IPS DF 6.9 (cell line): Measurements from ENCODE around the gene GSS.

Source experiments
- DNase-seq: peaks from one replicate; pipeline ENCODE4 v3.0.0-alpha.2; 2013; ENCODE audit warnings: low read depth, low spot score
- H3K27ac ChIP-seq: one replicate; pipeline ENCODE4 v1.5.1; 2013; ENCODE audit warnings: low read length, control low read depth
- H3K27me3 ChIP-seq: 2 replicates; pipeline ENCODE4 v1.6.1; 2013; ENCODE audit warnings: mild to moderate bottlenecking, low read length; ENCODE audit not compliant: control insufficient read depth, insufficient read depth
- H3K36me3 ChIP-seq: 2 replicates; pipeline ENCODE4 v1.6.1; 2013; ENCODE audit warnings: low read length; ENCODE audit not compliant: control insufficient read depth, insufficient read depth
- H3K4me1 ChIP-seq: 2 replicates; pipeline ENCODE4 v1.6.1; 2013; ENCODE audit warnings: low read length; ENCODE audit not compliant: control insufficient read depth, insufficient read depth
- H3K4me3 ChIP-seq: 2 replicates; pipeline ENCODE4 v1.5.1; 2013; ENCODE audit warnings: mild to moderate bottlenecking, low read length
- H3K9me3 ChIP-seq: 2 replicates; pipeline ENCODE4 v1.6.1; 2013; ENCODE audit warnings: low read length, inconsistent platforms; ENCODE audit not compliant: control insufficient read depth, insufficient read depth
- WGBS: extraction: QIAGEN DNeasy Blood & Tissue Kit; methylation state at CpG from one replicate; pipeline ENCODE4 v1.1.7; 2013; ENCODE audit warnings: mixed read lengths, missing lambda C conversion rate; ENCODE audit not compliant: insufficient read length, insufficient coverage; 5-methylcytosine and 5-hydroxymethylcytosine counted together

Gene GSS

DNA sequence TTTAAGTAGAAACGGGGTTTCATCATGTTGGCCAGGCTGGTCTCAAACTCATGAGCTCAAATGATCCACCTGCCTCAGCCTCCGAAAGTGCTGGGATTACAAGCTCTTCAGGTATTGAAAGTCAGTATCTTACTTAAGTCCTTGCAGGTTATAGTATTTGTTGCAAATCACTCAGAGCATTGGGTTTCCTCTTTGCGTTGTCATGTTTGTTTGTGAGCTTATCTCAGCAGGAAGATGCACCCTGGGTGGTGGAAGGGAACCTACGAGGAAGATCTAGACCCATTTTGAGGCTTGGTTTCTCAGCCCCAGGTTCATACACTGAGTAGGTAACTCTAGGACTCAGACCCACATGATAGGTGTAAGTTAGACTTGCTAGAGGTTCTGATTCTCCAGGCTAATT, 18.6 kb upstream of the GSS start:
- no CpG with 5 or more reads among the region's 4 CpGs for WGBS
- Histone ChIP-seq H3K27ac (no peak overlapping the region), H3K4me1 (peaks cover 3% of the 10 kb centered on the region; the same call in 1 of the 2 replicates), H3K9me3 (no peaks in the 10 kb centered on the region), H3K36me3 (no peaks in the 10 kb centered on the region), H3K27me3 (no peaks in the 10 kb centered on the region), H3K4me3 (no peak overlapping the region)
- no peak for DNase-seq

DNA sequence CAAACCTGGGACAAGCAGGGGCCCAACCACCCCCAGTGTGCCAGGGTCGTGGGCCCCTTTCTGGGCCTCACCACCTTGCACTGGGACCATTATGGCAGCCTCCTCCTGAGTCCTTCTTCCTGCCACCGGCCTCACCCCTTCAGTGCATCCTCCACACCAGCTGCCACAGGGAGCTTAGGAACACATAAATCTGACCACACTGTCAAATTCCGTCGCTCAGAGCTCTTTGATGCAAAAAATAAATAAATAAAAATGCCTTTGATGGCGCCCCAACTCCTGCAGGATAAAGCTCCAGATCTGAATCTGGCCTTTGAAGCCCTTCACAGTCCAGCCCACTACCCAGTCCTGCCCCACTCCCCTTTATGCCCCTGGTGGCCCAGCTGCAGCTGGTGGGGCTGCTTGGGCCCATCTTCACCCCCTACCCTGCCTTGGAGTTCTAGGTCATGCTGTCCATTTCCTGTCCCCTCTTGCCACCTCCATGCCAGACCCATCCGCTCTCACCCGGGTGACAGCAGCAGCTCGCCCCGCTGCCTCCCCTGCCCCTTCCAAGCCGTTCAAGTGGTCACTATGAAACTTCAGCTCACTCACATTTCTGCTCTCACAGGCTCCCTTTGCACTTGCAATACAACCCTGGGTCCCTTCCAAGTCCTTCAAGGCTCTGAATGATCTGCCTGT, 16.1 kb upstream of the GSS start:
- no peak for DNase-seq
- Histone ChIP-seq H3K9me3 (no peaks in the 10 kb centered on the region), H3K27ac (no peak overlapping the region), H3K27me3 (no peaks in the 10 kb centered on the region), H3K36me3 (no peaks in the 10 kb centered on the region), H3K4me3 (no peak overlapping the region), H3K4me1 (no peaks in the 10 kb centered on the region; the same call in 1 of the 2 replicates)
- WGBS = no CpG with 5 or more reads among the region's 10 CpGs

GRCh38 chr20:34970846-34971560, 15.4 kb upstream of the GSS start:
- WGBS = no CpG with 5 or more reads among the region's 9 CpGs
- Histone ChIP-seq H3K4me3 (no peak overlapping the region), H3K27me3 (no peaks in the 10 kb centered on the region), H3K36me3 (no peaks in the 10 kb centered on the region), H3K27ac (no peak overlapping the region), H3K4me1 (no peaks in the 10 kb centered on the region; the same call in 1 of the 2 replicates), H3K9me3 (no peaks in the 10 kb centered on the region)
- DNase-seq = no peak

- Histone ChIP-seq H3K27me3 (no peaks in the 10 kb centered on the region), H3K36me3 (no peaks in the 10 kb centered on the region), H3K9me3 (no peaks in the 10 kb centered on the region), H3K4me1 (no peaks in the 10 kb centered on the region; the same call in 1 of the 2 replicates), H3K4me3 (no peak overlapping the region), H3K27ac (no peak overlapping the region)
- DNase-seq = no peak
- WGBS = no CpG with 5 or more reads among the region's 7 CpGs
These were observed 14.7 kb upstream of the GSS start for GRCh38 chr20:34970193-34970840.

DNA sequence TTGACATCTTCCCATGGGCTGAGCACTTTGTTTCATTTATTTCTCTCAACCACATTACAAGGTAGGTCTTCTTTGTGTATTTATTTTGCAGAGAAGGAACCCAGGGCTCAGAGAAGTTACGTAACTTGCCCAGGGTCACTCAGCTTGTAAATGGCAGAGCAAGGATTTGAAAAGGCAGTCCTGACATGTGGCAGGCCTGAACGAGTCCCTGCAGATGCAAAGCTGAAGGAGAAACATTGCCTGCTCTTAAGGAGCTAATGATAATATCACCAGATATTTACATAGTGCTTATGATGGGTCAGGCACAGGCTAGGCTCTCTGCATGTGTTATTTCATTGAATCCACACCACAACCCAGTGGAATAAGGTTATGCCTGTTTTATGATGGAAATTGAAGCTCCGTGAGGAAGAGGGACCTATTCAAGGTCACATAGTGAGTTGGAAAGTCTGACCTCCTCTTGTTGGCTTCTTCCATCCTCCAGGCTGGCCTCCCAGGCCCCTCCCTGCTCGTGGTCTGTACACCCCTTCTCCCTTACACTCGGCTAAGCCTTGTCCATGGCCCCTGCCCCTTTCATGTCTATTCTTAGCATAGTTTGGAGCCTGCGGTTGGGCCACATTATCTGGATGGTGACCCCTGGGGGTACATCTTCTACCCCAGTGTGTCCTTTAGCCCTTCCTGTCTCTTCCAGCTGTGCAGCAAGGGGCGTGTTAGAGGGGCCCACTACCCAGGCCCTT, 12.6 kb upstream of the GSS start:
- no CpG with 5 or more reads among the region's 7 CpGs for WGBS
- Histone ChIP-seq H3K36me3 (no peaks in the 10 kb centered on the region), H3K27ac (no peak overlapping the region), H3K4me3 (no peak overlapping the region), H3K4me1 (no peaks in the 10 kb centered on the region; the same call in 1 of the 2 replicates), H3K27me3 (no peaks in the 10 kb centered on the region), H3K9me3 (no peaks in the 10 kb centered on the region)
- no peak for DNase-seq

DNA sequence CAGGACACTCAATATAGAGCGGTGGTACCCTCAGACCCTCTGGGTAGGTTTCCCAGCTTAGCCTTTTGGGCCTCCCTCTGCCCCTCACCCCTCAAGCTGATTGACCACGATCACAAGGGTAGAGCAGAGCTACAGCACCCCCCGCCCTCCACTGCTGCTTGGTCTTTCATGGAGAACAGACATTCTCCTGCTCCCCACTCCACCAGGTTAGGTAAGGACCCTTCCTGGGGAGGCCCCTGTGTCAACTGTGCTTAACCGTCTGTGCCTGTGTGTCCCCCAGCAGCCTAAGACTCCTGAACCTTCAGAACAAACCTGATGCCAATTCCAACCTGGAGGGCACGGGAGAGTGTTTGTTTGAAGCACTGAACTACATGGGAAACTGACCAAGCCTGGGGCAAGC, 11.8 kb upstream of the GSS start:
- Histone ChIP-seq H3K4me3 (no peak overlapping the region), H3K27ac (no peak overlapping the region), H3K36me3 (no peaks in the 10 kb centered on the region), H3K27me3 (no peaks in the 10 kb centered on the region), H3K9me3 (no peaks in the 10 kb centered on the region), H3K4me1 (no peaks in the 10 kb centered on the region; the same call in 1 of the 2 replicates)
- no CpG with 5 or more reads among the region's 5 CpGs for WGBS
- DNase-seq = no peak

- no CpG with 5 or more reads among the region's 5 CpGs for WGBS
- DNase-seq = no peak
- peaks cover 3% of the 10 kb centered on the region for H3K4me1 ChIP-seq
- H3K36me3 ChIP-seq = no peaks in the 10 kb centered on the region
- H3K27ac ChIP-seq = no peak overlapping the region
- H3K9me3 ChIP-seq = no peaks in the 10 kb centered on the region
- H3K27me3 ChIP-seq = no peaks in the 10 kb centered on the region
- H3K4me3 ChIP-seq = no peak overlapping the region
These were observed 9.4 kb upstream of the GSS start for GRCh38 chr20:34965051-34965450.

GRCh38 chr20:34964486-34964885, 8.9 kb upstream of the GSS start:
- no peak overlapping the region for H3K27ac ChIP-seq
- H3K27me3 ChIP-seq = no peaks in the 10 kb centered on the region
- H3K9me3 ChIP-seq = no peaks in the 10 kb centered on the region
- H3K4me1 ChIP-seq = peaks cover 3% of the 10 kb centered on the region; the same call in 1 of the 2 replicates
- H3K36me3 ChIP-seq = no peaks in the 10 kb centered on the region
- no CpG with 5 or more reads among the region's 5 CpGs for WGBS
- no peak for DNase-seq
- H3K4me3 ChIP-seq = no peak overlapping the region

DNA sequence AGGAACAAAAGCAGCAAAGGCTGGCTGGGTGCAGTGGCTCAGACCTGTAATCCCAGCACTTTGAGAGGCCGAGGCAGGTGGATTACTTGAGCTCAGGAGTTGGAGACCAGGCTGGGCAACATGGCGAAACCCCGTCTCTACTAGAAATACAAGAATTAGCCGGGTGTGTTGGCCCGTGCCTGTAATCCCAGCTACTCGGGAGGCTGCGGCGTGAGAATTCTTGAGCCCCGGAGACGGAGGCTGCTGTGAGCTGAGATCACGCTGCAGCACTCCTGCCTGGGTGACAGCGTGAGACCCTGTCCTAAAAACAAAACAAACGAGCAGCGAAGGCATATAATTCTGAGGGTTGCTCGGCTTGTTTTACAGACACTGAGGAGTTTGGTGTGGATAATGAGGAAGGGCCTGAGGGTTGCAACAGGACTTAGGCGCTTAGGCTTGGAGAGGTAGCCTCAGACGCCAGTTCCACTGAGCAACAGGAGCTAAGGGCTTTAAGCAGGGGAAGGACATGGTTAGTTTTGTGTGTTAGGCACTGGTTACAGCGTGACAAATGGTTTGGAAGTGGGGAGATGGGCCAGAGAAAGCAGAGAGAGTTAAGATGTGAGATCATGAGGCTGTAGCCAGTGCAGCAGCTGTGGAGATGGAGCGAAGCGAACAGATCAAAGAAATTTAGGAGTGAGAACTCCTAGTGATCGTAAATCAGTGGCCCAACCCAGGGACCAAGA, 1.3 kb upstream of the GSS start:
- Histone ChIP-seq H3K4me1 (peaks cover 5% of the 10 kb centered on the region; the same call in 1 of the 2 replicates), H3K27ac (no peak overlapping the region), H3K4me3 (no peak overlapping the region), H3K27me3 (no peaks in the 10 kb centered on the region), H3K9me3 (no peaks in the 10 kb centered on the region), H3K36me3 (no peaks in the 10 kb centered on the region)
- no CpG with 5 or more reads among the region's 21 CpGs for WGBS
- DNase-seq = no peak
